Right lung (tissue), 5 donors: ENCODE results near the gene SMG6. TPM values are rescaled to one million over a fixed set of nuclear protein-coding genes. Genes with fewer than 3 reads are reported as not detected.
"Not testable (repeated sequence)": the region's sequence is repeated elsewhere in the genome, so short reads cannot be mapped to it uniquely, and the experiment has no call there.

Experiments
- DNase-seq, 2 donors: peaks; one replicate each; pipeline ENCODE4 v3.0.0-alpha.2; 2013
- polyA plus RNA-seq, 5 donors: library from polyadenylated mRNA; unstranded; fragments of 120-200 nt; gene quantifications; one replicate each; pipeline versions ENCODE4 v1.2.1 to v1.2.3, GENCODE V29; 2013; ENCODE audit warnings: inconsistent platforms in 1 of 5, low replicate concordance in 1 of 5; ENCODE audit not compliant: insufficient read length in 5 of 5, insufficient read depth in 1 of 5

The SMG6 gene
- polyA plus RNA-seq, 5 donors, result 30.9 to 42.6 (median 35.7) TPM

- DNase-seq, result no peak
These were observed 152.1 kb downstream of the SMG6 start for GRCh38 chr17:2151358-2152033.

GRCh38 chr17:2150806-2151205 lies 152.8 kb downstream of the SMG6 start:
- no peak for DNase-seq

- no peak for DNase-seq
These were observed 153.7 kb downstream of the SMG6 start for GRCh38 chr17:2149934-2150333.

GRCh38 chr17:2146132-2146871 lies 157.3 kb downstream of the SMG6 start:
- DNase-seq, result no peak

GRCh38 chr17:2144701-2145100 lies 158.9 kb downstream of the SMG6 start:
- no peak for DNase-seq

GRCh38 chr17:2143332-2143731 lies 160.3 kb downstream of the SMG6 start:
- DNase-seq, result no peak

- DNase-seq, result not testable (repeated sequence)
These were observed 160.9 kb downstream of the SMG6 start for GRCh38 chr17:2142682-2143081.

- DNase-seq, result no peak
These were observed 162.9 kb downstream of the SMG6 start for GRCh38 chr17:2140683-2141082.

- peak in 1 of 2 donors; percentile 40 for DNase-seq
These were observed 164.8 kb downstream of the SMG6 start for GRCh38 chr17:2138761-2139160.

DNA sequence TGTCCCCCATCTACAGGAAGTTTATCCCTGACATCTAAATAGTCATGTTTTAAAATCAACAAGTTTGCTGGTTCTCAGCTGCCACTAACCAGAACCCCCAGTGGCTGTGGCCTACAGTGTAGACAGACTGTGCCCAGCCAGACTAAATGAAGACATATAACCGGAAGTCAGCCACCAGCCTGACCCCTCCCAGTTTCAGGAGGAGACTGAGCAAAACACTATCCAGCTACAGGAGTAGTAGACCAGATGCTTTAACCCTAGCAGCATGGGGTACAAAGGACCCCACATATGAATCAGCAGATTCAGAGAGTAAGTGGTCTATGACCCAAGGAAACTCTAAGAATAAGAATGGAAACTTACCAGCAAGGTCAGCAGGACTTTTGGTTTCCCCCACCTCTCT lies 165.3 kb downstream of the SMG6 start:
- no peak for DNase-seq

- DNase-seq, result peak in 1 of 2 donors; percentile 40
These were observed 166.1 kb downstream of the SMG6 start for GRCh38 chr17:2137342-2138098.

DNA sequence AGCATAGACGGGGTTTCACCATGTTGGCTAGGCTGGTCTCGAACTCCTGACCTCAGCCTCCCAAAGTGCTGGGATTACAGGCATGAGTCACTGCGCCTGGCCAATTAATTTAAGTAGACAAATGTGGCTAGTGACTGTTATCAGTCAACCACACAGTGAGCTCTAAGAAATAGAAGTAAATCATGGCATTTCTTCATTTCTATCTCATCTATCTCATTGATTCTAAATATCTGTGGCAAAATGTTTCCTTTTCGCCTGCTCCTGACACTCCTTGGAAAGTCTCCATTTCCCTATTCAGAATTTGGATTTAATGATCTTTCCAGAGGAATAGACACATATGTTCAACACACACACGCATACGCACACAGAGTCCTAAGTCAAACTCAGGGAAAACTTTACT lies 167.3 kb downstream of the SMG6 start:
- no peak for DNase-seq

DNA sequence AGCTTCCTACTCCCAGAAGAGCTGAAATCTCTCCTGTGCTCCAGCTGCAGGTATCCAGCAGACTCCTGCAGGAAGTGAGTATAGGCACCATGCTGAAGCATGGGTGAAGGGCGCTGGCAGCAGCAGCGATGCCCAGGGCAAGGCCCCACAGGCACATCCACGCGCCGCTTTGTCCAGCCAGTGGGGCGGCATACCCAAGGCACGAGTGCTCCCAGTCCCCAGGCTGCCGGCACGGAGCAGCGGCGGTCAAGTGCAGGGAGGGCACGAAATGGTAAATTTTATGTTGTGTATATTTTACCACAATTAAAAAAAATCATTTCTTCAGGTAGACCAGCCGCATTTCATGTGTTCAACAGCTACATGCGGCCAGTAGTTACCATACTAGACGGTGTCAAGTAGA lies 175.6 kb downstream of the SMG6 start:
- no peak for DNase-seq

DNA sequence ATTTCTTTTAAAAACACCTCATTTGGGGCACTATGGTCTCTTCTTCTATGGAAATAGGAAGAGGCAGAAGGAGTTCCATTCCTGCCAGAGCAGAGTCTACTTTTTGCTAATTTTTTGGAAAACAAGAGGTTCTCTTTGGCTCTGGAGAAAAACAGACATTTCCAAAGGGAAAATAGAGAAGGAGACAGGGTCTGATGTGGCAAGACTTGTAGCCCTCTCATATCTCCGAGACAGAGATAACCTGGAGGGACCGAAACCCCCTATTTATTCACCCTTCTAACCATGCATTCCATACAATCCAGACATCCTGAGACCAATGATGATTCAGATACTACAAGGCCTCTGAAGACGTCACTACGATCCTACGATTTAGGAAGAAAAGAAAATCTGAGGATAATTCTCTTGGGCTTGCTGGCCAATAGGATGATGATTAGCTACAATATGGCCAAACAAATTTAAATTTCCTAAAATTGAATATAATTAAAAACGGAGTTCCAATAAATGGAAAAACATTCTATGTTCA lies 178.5 kb downstream of the SMG6 start:
- DNase-seq, result no peak

- no peak for DNase-seq
These were observed 179.2 kb downstream of the SMG6 start for GRCh38 chr17:2124391-2124790.

- DNase-seq, result no peak
These were observed 180.0 kb downstream of the SMG6 start for GRCh38 chr17:2123375-2124251.

GRCh38 chr17:2122641-2123302 lies 180.8 kb downstream of the SMG6 start:
- peak; percentile 80 to 85 for DNase-seq

DNA sequence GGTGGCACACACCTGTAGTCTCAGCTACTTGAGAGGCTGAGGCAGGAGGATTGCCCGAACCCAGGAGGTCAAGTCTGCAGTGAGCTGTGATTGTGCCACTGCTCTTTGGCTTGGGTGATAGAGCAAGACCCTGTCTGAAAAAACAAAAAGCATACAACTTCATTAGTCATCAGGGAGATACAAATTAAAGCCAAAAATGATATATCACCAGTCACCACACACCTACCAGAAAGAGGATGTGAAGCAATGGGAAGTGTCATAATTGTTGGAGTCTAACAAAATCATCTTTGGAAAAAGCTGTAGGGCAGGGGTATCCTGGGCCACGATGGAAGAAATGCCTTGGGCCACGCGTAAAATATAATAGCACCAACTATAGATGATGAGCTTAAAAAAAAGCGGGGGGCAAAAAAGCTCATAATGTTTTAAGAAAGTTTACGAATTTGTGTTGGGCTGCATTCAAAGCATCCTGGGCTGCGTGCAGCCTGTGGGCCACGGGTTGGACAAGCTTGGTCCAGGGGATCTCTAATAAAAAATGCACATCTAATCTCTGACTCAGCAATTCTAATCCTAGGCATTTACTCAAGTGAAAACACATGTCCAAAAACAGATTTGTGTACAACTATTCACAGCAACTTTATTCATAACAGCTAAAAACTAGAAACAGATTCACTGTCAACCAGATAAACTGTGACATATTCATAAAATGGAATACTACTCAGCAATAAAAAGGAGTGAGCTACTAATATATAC lies 182.8 kb downstream of the SMG6 start:
- no peak for DNase-seq

DNA sequence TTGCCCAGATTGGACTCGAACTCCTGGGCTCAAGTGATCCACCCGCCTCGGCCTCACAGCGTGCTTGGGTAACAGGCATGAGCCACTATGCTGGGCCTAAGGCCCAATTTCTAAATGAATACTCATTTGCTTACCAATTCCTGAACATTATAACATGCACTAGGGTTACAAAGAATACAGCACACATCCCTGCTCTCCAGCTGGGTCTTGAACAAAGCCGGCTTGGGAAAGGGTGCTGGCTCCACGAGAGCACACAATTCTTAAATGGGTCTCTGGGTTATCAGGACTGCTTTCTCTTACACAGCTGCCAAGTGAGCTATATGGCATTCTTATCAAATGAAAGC lies 190.3 kb downstream of the SMG6 start:
- DNase-seq, result no peak

DNA sequence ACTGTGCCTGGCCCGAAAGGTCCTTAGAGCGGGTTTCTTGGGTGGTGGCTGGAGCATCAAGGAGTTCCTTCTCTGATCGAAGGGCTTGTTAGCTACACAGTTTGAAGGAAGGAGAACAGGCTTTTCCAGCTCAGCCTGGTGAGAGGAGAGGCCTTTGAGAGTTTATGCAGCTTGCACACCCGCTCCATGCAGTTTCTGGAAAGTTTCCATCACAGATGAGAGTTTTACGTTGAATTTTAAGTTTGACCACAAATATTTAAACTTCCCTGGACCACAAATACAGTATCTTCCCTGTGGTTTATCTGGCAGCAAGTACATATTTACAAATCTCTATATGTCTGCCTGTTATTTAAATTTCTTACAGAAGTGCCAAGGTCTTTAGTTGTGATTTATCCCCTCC lies 191.9 kb downstream of the SMG6 start:
- DNase-seq, result peak; percentile 64 to 66
